Spleen (tissue), 11 donors: Measurements from ENCODE around the gene SNRPD3. TPM values are rescaled to one million over a fixed set of nuclear protein-coding genes. Genes with fewer than 3 reads are reported as not detected.

Experiments used
- DNase-seq: peaks from one replicate; pipeline ENCODE4 v3.0.0-alpha.2; 2020
- H3K27ac ChIP-seq, 8 donors: fragments of 200-600 bp; sonication (generic) in 7 of 8; 1 replicate in 4 of 8; 2 replicates in 4 of 8; pipeline versions ENCODE4 v1.5.0 to v1.8.0; 2016 to 2021; ENCODE audit warnings: inconsistent platforms in 4 of 8, mild to moderate bottlenecking in 4 of 8, moderate library complexity in 1 of 8
- H3K27me3 ChIP-seq, 7 donors: fragments of 200-600 bp; sonication (generic) in 6 of 7; replicated peaks in 1 of 7; 1 replicate in 4 of 7; 2 replicates in 3 of 7; pipeline versions ENCODE4 v1.5.0 to v1.8.0; 2016 to 2021; ENCODE audit warnings: inconsistent platforms in 3 of 7, mild to moderate bottlenecking in 1 of 7
- H3K36me3 ChIP-seq, 6 donors: fragments of 200-600 bp; sonication (generic) in 5 of 6; 1 replicate in 4 of 6; 2 replicates in 2 of 6; pipeline versions ENCODE4 v1.5.0 to v1.8.0; 2016 to 2021; ENCODE audit warnings: inconsistent platforms in 2 of 6
- H3K4me1 ChIP-seq, 6 donors: fragments of 200-600 bp; sonication (generic) in 5 of 6; 1 replicate in 3 of 6; 2 replicates in 3 of 6; pipeline versions ENCODE4 v1.5.0 to v1.8.0; 2016 to 2021; ENCODE audit warnings: inconsistent platforms in 3 of 6
- H3K4me3 ChIP-seq, 8 donors: fragments of 200-600 bp; sonication (generic) in 7 of 8; 1 replicate in 4 of 8; 2 replicates in 4 of 8; pipeline versions ENCODE4 v1.5.0 to v1.8.0; 2016 to 2021; ENCODE audit warnings: inconsistent platforms in 4 of 8, mild to moderate bottlenecking in 4 of 8, moderate library complexity in 2 of 8
- H3K9me3 ChIP-seq, 8 donors: fragments of 200-600 bp; sonication (generic) in 7 of 8; 1 replicate in 4 of 8; 2 replicates in 4 of 8; pipeline versions ENCODE4 v1.5.0 to v1.8.0; 2016 to 2021; ENCODE audit warnings: inconsistent platforms in 4 of 8
- CTCF ChIP-seq, 11 experiments: fragments of 200-600 bp in 7 of 11; fragments of 450-650 bp in 4 of 11; sonication (generic) in 4 of 11; IDR thresholded peaks in 8 of 11; conservative IDR thresholded peaks in 3 of 11; 1 replicate in 7 of 11; 2 replicates in 4 of 11; pipeline versions ENCODE4 v1.4.0 to v1.8.0; 2016 to 2021; ENCODE audit warnings: antibody characterized with exemption in 11 of 11, inconsistent platforms in 4 of 11, mild to moderate bottlenecking in 1 of 11
- POLR2A ChIP-seq, 3 donors: fragments of 450-650 bp; IDR thresholded peaks; one replicate each; pipeline ENCODE4 v1.5.1; 2017; ENCODE audit warnings: antibody characterized with exemption in 3 of 3, mild to moderate bottlenecking in 1 of 3
- POLR2AphosphoS5 ChIP-seq, 3 donors: sonication (generic); formaldehyde crosslinking; IDR thresholded peaks; one replicate each; pipeline ENCODE4 v1.5.1; 2017; ENCODE audit warnings: antibody characterized with exemption in 3 of 3
- WGBS, 5 donors: extraction: QIAGEN DNeasy Blood & Tissue Kit in 3 of 5; methylation state at CpG; one replicate each; pipeline versions ENCODE4 v1.1.5 to v1.1.7; 2013 to 2018; 5-methylcytosine and 5-hydroxymethylcytosine counted together
- intact Hi-C: fragments of 100-400 bp; cut with DNase I; formaldehyde crosslinking; loops from one replicate; pipeline ENCODE4 v1.15.0; 2023; ENCODE audit warnings: low total_unique reads
- polyA plus RNA-seq, 3 donors: library from polyadenylated mRNA; stranded (reverse); fragments of 200-250 nt; gene quantifications; one replicate each; pipeline ENCODE4 v1.2.1, GENCODE V29; 2013
- total RNA-seq, 7 donors: library from RNA; depleted of rRNA in 3 of 7; stranded (reverse); fragments of >200 nt in 3 of 7; fragmentation: NEBNext Ultra II Directional in 4 of 7; extraction: Animal tissue kit (Norgen Biotek cat#: 25700) in 4 of 7; gene quantifications; one replicate each; pipeline versions ENCODE4 v1.1.0 to v1.2.1, GENCODE V29; 2016 to 2021
- donor health status: healthy with polysubstance abuse.
- donor health status: DM: no; HTN: no; CAD: no; lungs with moderate emphysema.
- donor health status: DM: no; HTN: no; CAD: no.
- donor health status: Bipolar disorder and iron deficiency.
- donor health status: healthy.
- donor health status: DM: no; HTN: no; CAD: no.
- donor health status: DM: yes; HTN: yes; CAD: no.

Gene SNRPD3
- total and polyA plus RNA-seq, 10 donors, result 52.0 to 142 (median 92.5) TPM

GRCh38 chr22:24541681-24542515 lies 13.9 kb upstream of the SNRPD3 start:
- 52 to 89% (median 67%) methylated on average over 3 to 6 of the region's 6 CpGs for WGBS, 5 donors
- Histone ChIP-seq H3K4me3 (peak overlapping the region in 1 of 8 donors; percentile 21), H3K27me3 (no peaks in the 10 kb centered on the region), H3K4me1 (peaks cover 4 to 52% (median 20%) of the 10 kb centered on the region in 6 donors), H3K9me3 (no peaks in the 10 kb centered on the region), H3K36me3 (peaks cover 7 to 99% (median 68%) of the 10 kb centered on the region in 6 donors), H3K27ac (peak overlapping the region in 7 of 8 donors; percentile 1 to 79 (median 66))
- peak; percentile 51 for DNase-seq
- intact Hi-C loops, result no loop called here
- TF ChIP-seq CTCF (IDR thresholded peaks at IDR 0.05 in 8 of 11, conservative IDR thresholded peaks at IDR 0.05 in 3 of 11), result no peak
- TF ChIP-seq POLR2AphosphoS5 (IDR thresholded peaks at IDR 0.05), result no peak
- no peak for TF ChIP-seq POLR2A (IDR thresholded peaks at IDR 0.05)

- peak overlapping the region in 1 of 8 donors; percentile 21 for H3K4me3 ChIP-seq
- H3K4me1 ChIP-seq, result peaks cover 4 to 52% (median 20%) of the 10 kb centered on the region in 6 donors
- H3K27me3 ChIP-seq, result no peaks in the 10 kb centered on the region
- TF ChIP-seq CTCF (IDR thresholded peaks at IDR 0.05 in 8 of 11, conservative IDR thresholded peaks at IDR 0.05 in 3 of 11), result no peak
- peak in 2 of 3 donors; percentile 5 to 36 for TF ChIP-seq POLR2AphosphoS5 (IDR thresholded peaks at IDR 0.05)
- WGBS, 5 donors, result 50 to 73% (median 61%) methylated on average over 7 to 9 of the region's 9 CpGs; no CpG with 5 or more reads in 1 of the 5 donors
- intact Hi-C loops, result no loop called here
- no peaks in the 10 kb centered on the region for H3K9me3 ChIP-seq
- peak overlapping the region in 7 of 8 donors; percentile 1 to 79 (median 66) for H3K27ac ChIP-seq
- H3K36me3 ChIP-seq, result peaks cover 7 to 100% (median 75%) of the 10 kb centered on the region in 6 donors
- DNase-seq, result no peak
These were observed 13.2 kb upstream of the SNRPD3 start for GRCh38 chr22:24542641-24543040.

- peak overlapping the region in 3 of 8 donors; percentile 74 to 79 (median 79) for H3K27ac ChIP-seq
- H3K4me1 ChIP-seq, result peaks cover 4 to 53% (median 20%) of the 10 kb centered on the region in 6 donors
- no peak for DNase-seq
- no peaks in the 10 kb centered on the region for H3K27me3 ChIP-seq
- no peak for TF ChIP-seq POLR2AphosphoS5 (IDR thresholded peaks at IDR 0.05)
- TF ChIP-seq CTCF (IDR thresholded peaks at IDR 0.05 in 8 of 11, conservative IDR thresholded peaks at IDR 0.05 in 3 of 11), result no peak
- TF ChIP-seq POLR2A (IDR thresholded peaks at IDR 0.05), result no peak
- H3K36me3 ChIP-seq, result peaks cover 7 to 100% (median 81%) of the 10 kb centered on the region in 6 donors
- no peak overlapping the region for H3K4me3 ChIP-seq
- intact Hi-C loops, result no loop called here
- 85 to 97% (median 91%) methylated on average over 6 to 7 of the region's 7 CpGs for WGBS, 5 donors
- no peaks in the 10 kb centered on the region for H3K9me3 ChIP-seq
These were observed 12.6 kb upstream of the SNRPD3 start for GRCh38 chr22:24543185-24543601.

GRCh38 chr22:24543679-24544243 lies 12.0 kb upstream of the SNRPD3 start:
- peaks cover 7 to 100% (median 86%) of the 10 kb centered on the region in 6 donors for H3K36me3 ChIP-seq
- no peak overlapping the region for H3K4me3 ChIP-seq
- 75 to 94% (median 91%) methylated on average over 7 to 11 of the region's 11 CpGs for WGBS, 5 donors
- no peak for DNase-seq
- peak in 1 of 3 donors; percentile 52 for TF ChIP-seq POLR2AphosphoS5 (IDR thresholded peaks at IDR 0.05)
- TF ChIP-seq POLR2A (IDR thresholded peaks at IDR 0.05), result no peak
- TF ChIP-seq CTCF (IDR thresholded peaks at IDR 0.05 in 8 of 11, conservative IDR thresholded peaks at IDR 0.05 in 3 of 11), result no peak
- H3K9me3 ChIP-seq, result no peaks in the 10 kb centered on the region
- H3K27ac ChIP-seq, result peak overlapping the region in 1 of 8 donors; percentile 0
- intact Hi-C loops, result no loop called here
- H3K27me3 ChIP-seq, result no peaks in the 10 kb centered on the region
- peaks cover 4 to 59% (median 21%) of the 10 kb centered on the region in 6 donors for H3K4me1 ChIP-seq
